ENCODE measurements around the gene ANXA8L1. TPM values are rescaled to one million over a fixed set of nuclear protein-coding genes. Genes with fewer than 3 reads are reported as not detected.

Gene ANXA8L1, protein sequence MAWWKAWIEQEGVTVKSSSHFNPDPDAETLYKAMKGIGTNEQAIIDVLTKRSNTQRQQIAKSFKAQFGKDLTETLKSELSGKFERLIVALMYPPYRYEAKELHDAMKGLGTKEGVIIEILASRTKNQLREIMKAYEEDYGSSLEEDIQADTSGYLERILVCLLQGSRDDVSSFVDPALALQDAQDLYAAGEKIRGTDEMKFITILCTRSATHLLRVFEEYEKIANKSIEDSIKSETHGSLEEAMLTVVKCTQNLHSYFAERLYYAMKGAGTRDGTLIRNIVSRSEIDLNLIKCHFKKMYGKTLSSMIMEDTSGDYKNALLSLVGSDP
- not detected in 2 replicates for total RNA-seq

DNA sequence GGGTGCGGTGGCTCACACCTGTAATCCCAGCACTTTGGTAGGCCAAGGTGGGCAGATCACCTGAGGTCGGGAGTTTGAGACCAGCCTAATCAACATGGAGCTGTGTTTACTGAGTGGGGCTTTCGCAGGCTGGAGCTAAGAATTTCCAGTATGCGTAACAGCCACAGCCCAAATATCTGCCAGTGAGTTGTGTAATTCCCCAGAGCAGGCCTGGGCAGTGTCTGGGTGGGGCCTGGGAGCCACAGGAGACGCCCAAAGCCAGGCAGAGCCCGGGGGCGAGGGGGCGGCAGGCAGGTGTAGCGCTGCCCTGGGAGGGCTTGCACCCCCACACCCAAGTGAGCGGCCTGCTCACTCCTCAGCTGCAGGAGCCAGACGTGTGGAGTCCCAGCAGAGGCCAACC is at the start of gene ANXA8L1:
TSS of gene ANXA8L1 (plus strand) at position 371 of the 400 bp plus-strand sequence. CDS start 76 bp downstream, outside the sequence.

Other genes starting within 250 kb of the ANXA8L1 start
- not detected in 2 replicates for gene ANTXRL, start 88.8 kb upstream of the ANXA8L1 start, total RNA-seq
- gene NPY4R, start 90.2 kb downstream of the ANXA8L1 start, total RNA-seq: not detected in 2 replicates
- gene GPRIN2, start 180.9 kb downstream of the ANXA8L1 start, total RNA-seq: not detected in 2 replicates
- 0.54 and 2.2 TPM in 2 replicates for gene SYT15, start 203.4 kb downstream of the ANXA8L1 start, total RNA-seq

Measured in dermis lymphatic vessel endothelial cell (primary cell).